Right lobe of liver (tissue), 4 donors: ENCODE results near the gene FAM236B.
"Not testable (repeated sequence)": the region's sequence is repeated elsewhere in the genome, so short reads cannot be mapped to it uniquely, and the experiment has no call there.

Source experiments
- CTCF ChIP-seq, 4 donors: fragments of 200-600 bp in 3 of 4; fragments of 450-650 bp in 1 of 4; IDR thresholded peaks; one replicate each; pipeline versions ENCODE4 v1.5.1 to v1.8.0; 2016 to 2022; ENCODE audit warnings: antibody characterized with exemption in 4 of 4, mild to moderate bottlenecking in 2 of 4
- POLR2A ChIP-seq: fragments of 450-650 bp; IDR thresholded peaks from one replicate; pipeline ENCODE4 v1.6.1; 2017; ENCODE audit warnings: antibody characterized with exemption, mild to moderate bottlenecking
- donor health status: DM: no; HTN: no; CAD: no.
- donor health status: DM: no; HTN: no; CAD: no.
- donor health status: DM: no; HTN: yes; CAD: no.

- TF ChIP-seq CTCF (IDR thresholded peaks at IDR 0.05); POLR2A: not testable (repeated sequence)
These were observed 36.9 kb downstream of the FAM236B start for GRCh38 chrX:72745546-72745945.
